K562 (cell line): ENCODE results near the gene MARS1. TPM values are rescaled to one million over a fixed set of nuclear protein-coding genes. Genes with fewer than 3 reads are reported as not detected.

ENCODE experiments used
- CBX2 ChIP-seq: fragments of 200-600 bp; sonication (generic); IDR thresholded peaks from one replicate; pipeline ENCODE4 v1.6.1; 2012; ENCODE audit warnings: mild to moderate bottlenecking, low read length, inconsistent platforms; ENCODE audit not compliant: insufficient read depth, poor library complexity, severe bottlenecking
- CEBPZ ChIP-seq: fragments of 150-350 bp; IDR thresholded peaks from 2 replicates; pipeline ENCODE4 v1.6.1; 2014; ENCODE audit warnings: low read depth, mild to moderate bottlenecking, low read length, borderline replicate concordance
- MTA1 ChIP-seq: fragments of 450-650 bp; IDR thresholded peaks from 2 replicates; pipeline ENCODE4 v1.6.1; 2017; ENCODE audit warnings: borderline replicate concordance
- PBX2 ChIP-seq, 2 experiments: IDR thresholded peaks in 1 of 2; conservative IDR thresholded peaks in 1 of 2; 2 replicates each; pipeline ENCODE4 v1.6.1; 2016; ENCODE audit warnings: low read depth in 2 of 2, mild to moderate bottlenecking in 1 of 2, missing compliant biosample characterization in 1 of 2, missing genetic modification characterization in 1 of 2, moderate library complexity in 1 of 2
- PTBP1 ChIP-seq: fragments of 200-400 bp; formaldehyde crosslinking; IDR thresholded peaks from 2 replicates; pipeline ENCODE4 v1.6.1; 2017; ENCODE audit warnings: low read depth, low read length
- TBL1XR1 ChIP-seq, 2 experiments: IDR thresholded peaks; 2 replicates each; pipeline ENCODE4 v1.6.1; 2012; ENCODE audit warnings: improper control_type of control experiment in 2 of 2, low read length in 2 of 2, mild to moderate bottlenecking in 1 of 2
- ZNF318 ChIP-seq, 2 experiments: fragments of 450-650 bp; IDR thresholded peaks; 2 replicates each; pipeline ENCODE4 v1.6.1; 2016; ENCODE audit warnings: mild to moderate bottlenecking in 2 of 2, borderline replicate concordance in 1 of 2, low read depth in 1 of 2, moderate library complexity in 1 of 2
- ZNF639 ChIP-seq, 2 experiments: fragments of 200-800 bp in 1 of 2; sonication (Bioruptor generic) in 1 of 2; sonication (generic) in 1 of 2; formaldehyde crosslinking in 1 of 2; IDR thresholded peaks in 1 of 2; conservative IDR thresholded peaks in 1 of 2; 2 replicates each; pipeline versions ENCODE4 v1.5.0 to v1.6.1; 2016 to 2020; ENCODE audit warnings: missing compliant biosample characterization in 1 of 2, missing genetic modification characterization in 1 of 2, missing genetic modification reagents in 1 of 2
- polyA plus RNA-seq, 8 experiments: library from polyadenylated mRNA; depleted of rRNA in 4 of 8; stranded (reverse) in 5 of 8; unstranded in 3 of 8; fragments of >200 nt; fragmentation: Nextera tagmentation in 2 of 8; fragmentation: Illumina TruSeq in 1 of 8; extraction: Ambion mirVana in 2 of 8; extraction: Trizol in 1 of 8; gene quantifications; 2 replicates each; pipeline versions ENCODE4 v1.2.1 to v1.2.3, GENCODE V29; 2011 to 2014; ENCODE audit warnings: inconsistent platforms in 1 of 8, missing spikeins in 1 of 8
- total RNA-seq, 7 experiments: library from RNA; depleted of rRNA in 6 of 7; stranded (reverse); fragments of >200 nt in 6 of 7; fragmentation: Illumina TruSeq in 2 of 7; extraction: Trizol in 2 of 7; gene quantifications; 2 replicates each; pipeline versions ENCODE4 v1.2.1 to v1.2.3, GENCODE V29; 2011 to 2021; ENCODE audit warnings: low replicate concordance in 1 of 7

The MARS1 gene
- total and polyA plus RNA-seq, 9 of the 15 experiments (the other 6 are each of a cell fraction or from before 2014, with no cell fraction given) = 117 to 382 (median 220) TPM

- TF ChIP-seq ZNF318 (IDR thresholded peaks at IDR 0.05; ENCODE audit: borderline replicate concordance in 1 of 2, low read depth in 1 of 2) (0 out of 4 replicates have a peak, but pooled peaks of 1 of the 2 experiments have one; percentile 37), MTA1 (peak; percentile 24; the same call in 1 of the 2 replicates), PTBP1 (no peak), CEBPZ (no peak), PBX2 (CRISPR knock-in tag; IDR thresholded peaks at IDR 0.05; ENCODE audit: low read depth) (no peak), PBX2 (tag; conservative IDR thresholded peaks at IDR 0.05; ENCODE audit: low read depth) (no peak), TBL1XR1 (IDR thresholded peaks at IDR 0.05; ENCODE audit: low read length in 2 of 2) (peak in 1 of 2 experiments; percentile 38; a peak in 1 of 4 replicates), CBX2 (no peak), ZNF639 (CRISPR knock-in tag; conservative IDR thresholded peaks at IDR 0.05 in 1 of 2, IDR thresholded peaks at IDR 0.05 in 1 of 2) (no peak)
These were observed 28.2 kb downstream of the MARS1 start (continued) for GRCh38 chr12:57515934-57516541.
